ENCODE data around the gene MRFAP1.

DNA sequence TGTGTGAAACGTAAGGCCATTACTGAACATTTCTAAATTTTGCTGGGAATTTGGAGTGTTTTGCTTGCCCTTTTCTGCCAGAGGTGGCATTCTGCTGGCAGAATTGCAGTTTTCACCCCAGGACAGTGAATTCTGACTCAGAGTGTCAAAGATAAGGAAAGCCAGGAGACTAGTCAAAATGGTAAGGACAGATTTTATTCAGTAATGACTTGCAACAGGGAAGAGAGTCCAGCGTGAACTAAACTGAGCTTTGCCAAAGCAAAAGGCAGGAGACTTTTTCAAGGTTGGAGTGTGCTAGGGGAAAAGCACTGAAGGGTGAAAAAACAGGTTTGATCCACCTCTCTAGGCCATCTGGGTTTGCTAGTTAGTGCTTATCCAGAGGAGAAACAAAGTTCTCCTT lies 19.4 kb downstream of the MRFAP1 start:
- no peak for TF ChIP-seq POLR2AphosphoS5 (IDR thresholded peaks at IDR 0.05)
- TF ChIP-seq, protein P1, sequence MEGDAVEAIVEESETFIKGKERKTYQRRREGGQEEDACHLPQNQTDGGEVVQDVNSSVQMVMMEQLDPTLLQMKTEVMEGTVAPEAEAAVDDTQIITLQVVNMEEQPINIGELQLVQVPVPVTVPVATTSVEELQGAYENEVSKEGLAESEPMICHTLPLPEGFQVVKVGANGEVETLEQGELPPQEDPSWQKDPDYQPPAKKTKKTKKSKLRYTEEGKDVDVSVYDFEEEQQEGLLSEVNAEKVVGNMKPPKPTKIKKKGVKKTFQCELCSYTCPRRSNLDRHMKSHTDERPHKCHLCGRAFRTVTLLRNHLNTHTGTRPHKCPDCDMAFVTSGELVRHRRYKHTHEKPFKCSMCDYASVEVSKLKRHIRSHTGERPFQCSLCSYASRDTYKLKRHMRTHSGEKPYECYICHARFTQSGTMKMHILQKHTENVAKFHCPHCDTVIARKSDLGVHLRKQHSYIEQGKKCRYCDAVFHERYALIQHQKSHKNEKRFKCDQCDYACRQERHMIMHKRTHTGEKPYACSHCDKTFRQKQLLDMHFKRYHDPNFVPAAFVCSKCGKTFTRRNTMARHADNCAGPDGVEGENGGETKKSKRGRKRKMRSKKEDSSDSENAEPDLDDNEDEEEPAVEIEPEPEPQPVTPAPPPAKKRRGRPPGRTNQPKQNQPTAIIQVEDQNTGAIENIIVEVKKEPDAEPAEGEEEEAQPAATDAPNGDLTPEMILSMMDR (IDR thresholded peaks at IDR 0.05) = no peak

All from stomach (tissue), 4 donors.